ENCODE measurements around the gene MYL11.

Gene MYL11

GRCh38 chr16:30357715-30358576 is 16.7 kb upstream of the MYL11 start:
- TF ChIP-seq CTCF (IDR thresholded peaks at IDR 0.05; ENCODE audit: low read depth, low read length) = no peak
- no peaks in the 10 kb centered on the region for H3K27me3 ChIP-seq
- no peak overlapping the region for H3K4me3 ChIP-seq (ENCODE audit: low read depth, low read length)
- no peak for DNase-seq
- no peaks in the 10 kb centered on the region for H3K9me3 ChIP-seq
- H3K4me1 ChIP-seq = no peaks in the 10 kb centered on the region
- H3K36me3 ChIP-seq = peaks cover 34% of the 10 kb centered on the region

DNA sequence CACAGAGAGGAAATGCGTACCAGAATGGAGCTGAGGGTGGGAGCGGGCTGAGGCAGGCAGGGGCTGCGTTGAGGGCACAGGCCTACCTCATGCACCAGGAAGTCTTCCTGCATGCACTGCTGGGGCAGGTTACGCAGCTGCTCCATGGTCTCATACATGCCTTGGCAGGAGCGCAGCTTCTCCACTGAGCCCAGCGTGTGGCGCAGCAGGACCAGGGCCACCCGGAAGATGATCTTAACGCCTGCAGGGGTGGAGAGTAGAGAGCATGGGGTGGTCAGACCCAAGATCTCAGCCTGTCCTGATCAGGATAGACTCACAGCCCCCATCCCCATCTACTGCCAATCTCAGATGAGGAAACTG is 16.0 kb upstream of the MYL11 start:
- TF ChIP-seq CTCF (IDR thresholded peaks at IDR 0.05; ENCODE audit: low read depth, low read length) = no peak
- no peaks in the 10 kb centered on the region for H3K4me1 ChIP-seq
- DNase-seq = no peak
- no peaks in the 10 kb centered on the region for H3K27me3 ChIP-seq
- no peak overlapping the region for H3K4me3 ChIP-seq (ENCODE audit: low read depth, low read length)
- peaks cover 28% of the 10 kb centered on the region for H3K36me3 ChIP-seq
- no peaks in the 10 kb centered on the region for H3K9me3 ChIP-seq

GRCh38 chr16:30358990-30359870 is 15.4 kb upstream of the MYL11 start:
- H3K9me3 ChIP-seq = no peaks in the 10 kb centered on the region
- H3K36me3 ChIP-seq = peaks cover 23% of the 10 kb centered on the region
- no peak for DNase-seq
- no peak for TF ChIP-seq CTCF (IDR thresholded peaks at IDR 0.05; ENCODE audit: low read depth, low read length)
- H3K4me1 ChIP-seq = no peaks in the 10 kb centered on the region
- H3K27me3 ChIP-seq = no peaks in the 10 kb centered on the region
- no peak overlapping the region for H3K4me3 ChIP-seq (ENCODE audit: low read depth, low read length)

- Histone ChIP-seq H3K4me3 (ENCODE audit: low read depth, low read length) (no peak overlapping the region), H3K36me3 (peaks cover 28% of the 10 kb centered on the region)
Measured at GRCh38 chr16:30359871-30360170, 14.8 kb upstream of the MYL11 start.

GRCh38 chr16:30361180-30361579 is 13.4 kb upstream of the MYL11 start:
- TF ChIP-seq CTCF (IDR thresholded peaks at IDR 0.05; ENCODE audit: low read depth, low read length) = no peak
- DNase-seq = no peak
- Histone ChIP-seq H3K4me1 (no peaks in the 10 kb centered on the region), H3K36me3 (peaks cover 39% of the 10 kb centered on the region), H3K9me3 (no peaks in the 10 kb centered on the region), H3K27me3 (no peaks in the 10 kb centered on the region), H3K4me3 (ENCODE audit: low read depth, low read length) (no peak overlapping the region)

More at GRCh38 chr16:30359871-30360170, 14.8 kb upstream of the MYL11 start:
- H3K4me1 ChIP-seq = no peaks in the 10 kb centered on the region
- H3K27me3 ChIP-seq = no peaks in the 10 kb centered on the region
- TF ChIP-seq CTCF (IDR thresholded peaks at IDR 0.05; ENCODE audit: low read depth, low read length) = no peak
- no peak for DNase-seq
- H3K9me3 ChIP-seq = no peaks in the 10 kb centered on the region

GRCh38 chr16:30365200-30365599 is 9.4 kb upstream of the MYL11 start:
- Histone ChIP-seq H3K4me1 (no peaks in the 10 kb centered on the region), H3K9me3 (no peaks in the 10 kb centered on the region), H3K27me3 (no peaks in the 10 kb centered on the region), H3K36me3 (peaks cover 24% of the 10 kb centered on the region), H3K4me3 (ENCODE audit: low read depth, low read length) (no peak overlapping the region)
- DNase-seq = no peak
- no peak for TF ChIP-seq CTCF (IDR thresholded peaks at IDR 0.05; ENCODE audit: low read depth, low read length)

All from BE2C (cell line).